H9 (cell line): Measurements from ENCODE around the gene MARCHF9. TPM values are rescaled to one million over a fixed set of nuclear protein-coding genes. Genes with fewer than 3 reads are reported as not detected.

Source experiments
- DNase-seq: peaks from one replicate; pipeline ENCODE4 v3.0.0-alpha.2; 2017
- H2AFZ ChIP-seq: one replicate; pipeline ENCODE4 v1.6.1; 2013; ENCODE audit warnings: mild to moderate bottlenecking, low read length, control low read depth, moderate library complexity
- H2AK5ac ChIP-seq: 2 replicates; pipeline ENCODE4 v1.6.1; 2013; ENCODE audit warnings: low read length, control low read depth, mixed read lengths; ENCODE audit not compliant: insufficient read length
- H2BK120ac ChIP-seq: one replicate; pipeline ENCODE4 v1.6.1; 2013; ENCODE audit warnings: low read depth, mild to moderate bottlenecking, low read length, control low read depth, inconsistent platforms; ENCODE audit not compliant: poor library complexity, severe bottlenecking
- H2BK12ac ChIP-seq: 2 replicates; pipeline ENCODE4 v1.6.1; 2013; ENCODE audit warnings: low read length, control low read depth, mixed read lengths, low read depth; ENCODE audit not compliant: insufficient read length
- H2BK15ac ChIP-seq: 2 replicates; pipeline ENCODE4 v1.6.1; 2013; ENCODE audit warnings: low read depth, low read length, control low read depth
- H2BK20ac ChIP-seq: one replicate; pipeline ENCODE4 v1.6.1; 2013; ENCODE audit warnings: low read depth, mild to moderate bottlenecking, low read length, control low read depth, inconsistent platforms; ENCODE audit not compliant: poor library complexity, severe bottlenecking
- H2BK5ac ChIP-seq: 2 replicates; pipeline ENCODE4 v1.6.1; 2013; ENCODE audit warnings: low read length, control low read depth, mixed read lengths; ENCODE audit not compliant: insufficient read length
- H3K14ac ChIP-seq: 2 replicates; pipeline ENCODE4 v1.6.1; 2013; ENCODE audit warnings: low read length, control low read depth; ENCODE audit not compliant: insufficient read depth
- H3K18ac ChIP-seq: 2 replicates; pipeline ENCODE4 v1.6.1; 2013; ENCODE audit warnings: low read depth, mild to moderate bottlenecking, mixed read lengths, low read length, control low read depth; ENCODE audit not compliant: insufficient read length
- H3K23ac ChIP-seq: 2 replicates; pipeline ENCODE4 v1.6.1; 2013; ENCODE audit warnings: low read length, control low read depth, mixed read lengths, low read depth; ENCODE audit not compliant: insufficient read length
- H3K23me2 ChIP-seq: 2 replicates; pipeline ENCODE4 v1.6.1; 2013; ENCODE audit warnings: low read depth, mild to moderate bottlenecking, mixed read lengths, low read length, control low read depth; ENCODE audit not compliant: insufficient read length, poor library complexity, severe bottlenecking
- H3K27ac ChIP-seq: 2 replicates; pipeline ENCODE4 v1.5.1; 2013; ENCODE audit warnings: low read length, control low read depth, mixed read lengths, low read depth; ENCODE audit not compliant: insufficient read length
- H3K27me3 ChIP-seq: 2 replicates; pipeline ENCODE4 v1.6.1; 2013; ENCODE audit warnings: low read length, control low read depth, inconsistent platforms; ENCODE audit not compliant: insufficient read depth
- H3K4ac ChIP-seq: 2 replicates; pipeline ENCODE4 v1.6.1; 2013; ENCODE audit warnings: low read depth, mild to moderate bottlenecking, control low read depth, inconsistent platforms, low read length, moderate library complexity
- H3K4me1 ChIP-seq: 2 replicates; pipeline ENCODE4 v1.6.1; 2013; ENCODE audit warnings: low read length, control low read depth, inconsistent platforms; ENCODE audit not compliant: insufficient read depth
- H3K4me2 ChIP-seq: 2 replicates; pipeline ENCODE4 v1.6.1; 2013; ENCODE audit warnings: low read length, control low read depth, mixed read lengths; ENCODE audit not compliant: insufficient read length, insufficient read depth
- H3K56ac ChIP-seq: 2 replicates; pipeline ENCODE4 v1.6.1; 2013; ENCODE audit warnings: low read depth, mild to moderate bottlenecking, mixed read lengths, low read length, control low read depth; ENCODE audit not compliant: insufficient read length
- H3K79me1 ChIP-seq: 2 replicates; pipeline ENCODE4 v1.6.1; 2013; ENCODE audit warnings: low read depth, mild to moderate bottlenecking, moderate library complexity, low read length, control low read depth, inconsistent platforms; ENCODE audit not compliant: insufficient read depth, poor library complexity, severe bottlenecking
- H3K79me2 ChIP-seq: 2 replicates; pipeline ENCODE4 v1.6.1; 2013; ENCODE audit warnings: low read length, control low read depth, inconsistent platforms; ENCODE audit not compliant: insufficient read depth
- H3K9ac ChIP-seq: 2 replicates; pipeline ENCODE4 v1.6.1; 2013; ENCODE audit warnings: low read length, control low read depth, mixed read lengths; ENCODE audit not compliant: insufficient read length; ENCODE audit errors: extremely low read depth
- H3K9me3 ChIP-seq: one replicate; pipeline ENCODE4 v1.6.1; 2013; ENCODE audit warnings: low read depth, low read length, inconsistent platforms; ENCODE audit not compliant: control insufficient read depth
- H3T11ph ChIP-seq: one replicate; pipeline ENCODE4 v1.6.1; 2013; ENCODE audit warnings: mild to moderate bottlenecking, low read length, control low read depth, inconsistent platforms
- H4K20me1 ChIP-seq: one replicate; pipeline ENCODE4 v1.6.1; 2013; ENCODE audit not compliant: control insufficient read depth, insufficient read length, insufficient read depth
- H4K5ac ChIP-seq: 2 replicates; pipeline ENCODE4 v1.6.1; 2013; ENCODE audit warnings: low read depth, mild to moderate bottlenecking, mixed read lengths, low read length, control low read depth; ENCODE audit not compliant: insufficient read length
- H4K8ac ChIP-seq: replicated peaks from 2 replicates; pipeline ENCODE4 v1.6.1; 2013; ENCODE audit warnings: low read length, control low read depth, mixed read lengths, low read depth; ENCODE audit not compliant: insufficient read length
- H4K91ac ChIP-seq: 2 replicates; pipeline ENCODE4 v1.6.1; 2013; ENCODE audit warnings: low read depth, mild to moderate bottlenecking, moderate library complexity, mixed read lengths, low read length, control low read depth; ENCODE audit not compliant: insufficient read length
- H3K27ac Mint-ChIP-seq, 3 experiments: 2 replicates in 2 of 3; 3 replicates in 1 of 3; pipeline ENCODE4 v1.8.0; 2020 to 2021; ENCODE audit warnings: mixed read lengths in 3 of 3, mild to moderate bottlenecking in 1 of 3, moderate library complexity in 1 of 3
- H3K27me3 Mint-ChIP-seq: 2 replicates; pipeline ENCODE4 v1.8.0; 2021; ENCODE audit warnings: low read depth, mild to moderate bottlenecking, moderate library complexity, mixed read lengths
- H3K36me3 Mint-ChIP-seq, 3 experiments: 2 replicates in 2 of 3; 3 replicates in 1 of 3; pipeline ENCODE4 v1.8.0; 2020 to 2021; ENCODE audit warnings: low read depth in 3 of 3, mixed read lengths in 3 of 3; ENCODE audit not compliant: insufficient read depth in 1 of 3
- H3K4me1 Mint-ChIP-seq, 2 experiments: 2 replicates each; pipeline ENCODE4 v1.8.0; 2020; ENCODE audit warnings: mixed read lengths in 2 of 2
- H3K4me3 Mint-ChIP-seq, 2 experiments: 2 replicates in 1 of 2; 3 replicates in 1 of 2; pipeline ENCODE4 v1.8.0; 2020 to 2021; ENCODE audit warnings: mild to moderate bottlenecking in 2 of 2, mixed read lengths in 2 of 2, moderate library complexity in 1 of 2
- H3K9me3 Mint-ChIP-seq, 2 experiments: 2 replicates in 1 of 2; 3 replicates in 1 of 2; pipeline ENCODE4 v1.8.0; 2020; ENCODE audit warnings: mild to moderate bottlenecking in 2 of 2, mixed read lengths in 2 of 2, moderate library complexity in 1 of 2
- WGBS: extraction: QIAGEN DNeasy Blood & Tissue Kit; methylation state at CpG from one replicate; pipeline ENCODE4 v1.1.7; 2013; ENCODE audit warnings: missing lambda C conversion rate, low lambda C conversion rate, mixed read lengths; ENCODE audit not compliant: insufficient read length; ENCODE audit errors: extremely low coverage; 5-methylcytosine and 5-hydroxymethylcytosine counted together
- total RNA-seq: library from RNA; stranded (reverse); gene quantifications from 2 replicates; pipeline ENCODE4 v1.2.1, GENCODE V29; 2021
- TF ChIP-seq, protein P1 (sequence below): fragments of 200-600 bp; sonication (generic); conservative IDR thresholded peaks from 3 replicates; pipeline ENCODE4 v1.8.0; 2021; ENCODE audit warnings: antibody characterized with exemption, mild to moderate bottlenecking

Gene MARCHF9
- total RNA-seq, 1 experiment from 2014 or later = 20.5 TPM

- Histone ChIP-seq H3K4ac (no peak overlapping the region), H4K8ac (no peak overlapping the region), H3K79me1 (no peaks in the 10 kb centered on the region), H3T11ph (no peak overlapping the region), H2AFZ (no peak overlapping the region), H4K20me1 (peaks cover 2% of the 10 kb centered on the region), H3K9me3 (no peaks in the 10 kb centered on the region), H3K27ac (no peak overlapping the region), H2BK5ac (no peak overlapping the region), H3K4me2 (peak overlapping the region; percentile 49), H3K23ac (no peak overlapping the region), H3K27me3 (peaks cover 48% of the 10 kb centered on the region), H2AK5ac (no peak overlapping the region), H3K9ac (no peak overlapping the region), H3K18ac (no peak overlapping the region), H3K14ac (no peak overlapping the region), H4K91ac (no peak overlapping the region), H4K5ac (no peak overlapping the region), H3K23me2 (peaks cover 16% of the 10 kb centered on the region), H2BK20ac (no peak overlapping the region), H3K79me2 (no peaks in the 10 kb centered on the region), H3K56ac (no peak overlapping the region), H2BK15ac (no peak overlapping the region), H2BK120ac (no peak overlapping the region), H2BK12ac (no peak overlapping the region), H3K4me1 (no peaks in the 10 kb centered on the region)
- Mint-ChIP-seq H3K36me3 (no peaks in the 10 kb centered on the region; a peak in 1 of 7 replicates), H3K27me3 (peaks cover 96% of the 10 kb centered on the region), H3K4me1 (peaks cover 24 to 37% of the 10 kb centered on the region in 2 experiments), H3K9me3 (no peaks in the 10 kb centered on the region; a peak in 1 of 5 replicates), H3K4me3 (peak overlapping the region; percentile 59 to 84), H3K27ac (no peak overlapping the region)
- TF ChIP-seq, protein P1, sequence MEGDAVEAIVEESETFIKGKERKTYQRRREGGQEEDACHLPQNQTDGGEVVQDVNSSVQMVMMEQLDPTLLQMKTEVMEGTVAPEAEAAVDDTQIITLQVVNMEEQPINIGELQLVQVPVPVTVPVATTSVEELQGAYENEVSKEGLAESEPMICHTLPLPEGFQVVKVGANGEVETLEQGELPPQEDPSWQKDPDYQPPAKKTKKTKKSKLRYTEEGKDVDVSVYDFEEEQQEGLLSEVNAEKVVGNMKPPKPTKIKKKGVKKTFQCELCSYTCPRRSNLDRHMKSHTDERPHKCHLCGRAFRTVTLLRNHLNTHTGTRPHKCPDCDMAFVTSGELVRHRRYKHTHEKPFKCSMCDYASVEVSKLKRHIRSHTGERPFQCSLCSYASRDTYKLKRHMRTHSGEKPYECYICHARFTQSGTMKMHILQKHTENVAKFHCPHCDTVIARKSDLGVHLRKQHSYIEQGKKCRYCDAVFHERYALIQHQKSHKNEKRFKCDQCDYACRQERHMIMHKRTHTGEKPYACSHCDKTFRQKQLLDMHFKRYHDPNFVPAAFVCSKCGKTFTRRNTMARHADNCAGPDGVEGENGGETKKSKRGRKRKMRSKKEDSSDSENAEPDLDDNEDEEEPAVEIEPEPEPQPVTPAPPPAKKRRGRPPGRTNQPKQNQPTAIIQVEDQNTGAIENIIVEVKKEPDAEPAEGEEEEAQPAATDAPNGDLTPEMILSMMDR = no peak
- DNase-seq = peak; percentile 53
- WGBS = no CpG with 5 or more reads among the region's 8 CpGs
Observed at GRCh38 chr12:57735198-57735855, 19.6 kb upstream of the MARCHF9 start.
